Smooth muscle cell (in vitro differentiated cells): Measurements from ENCODE around the gene NAA15. TPM values are rescaled to one million over a fixed set of nuclear protein-coding genes. Genes with fewer than 3 reads are reported as not detected.
A peak's percentile ranks its signal among the peaks of the same experiment; 100 is the strongest.
"Not testable (repeated sequence)": the region's sequence is repeated elsewhere in the genome, so short reads cannot be mapped to it uniquely, and the experiment has no call there.

Source experiments
- DNase-seq: peaks from one replicate; lab custom pipeline; 2025; ENCODE audit not compliant: unreplicated experiment; lab: John Stamatoyannopoulos, UW
- H2AFZ ChIP-seq: fragments of 200-600 bp; sonication (generic); 2 replicates; pipeline ENCODE4 v1.6.0; 2016; ENCODE audit warnings: antibody characterized with exemption, low read depth, mild to moderate bottlenecking
- H3F3A ChIP-seq: fragments of 200-600 bp; sonication (generic); 2 replicates; pipeline ENCODE4 v1.6.0; 2017; ENCODE audit warnings: antibody characterized with exemption, low read depth
- H3K27ac ChIP-seq: fragments of 200-600 bp; sonication (generic); 2 replicates; pipeline ENCODE4 v1.5.1; 2016; ENCODE audit warnings: low read depth, mild to moderate bottlenecking
- H3K27me3 ChIP-seq: fragments of 200-600 bp; sonication (generic); 2 replicates; pipeline ENCODE4 v1.6.1; 2016; ENCODE audit warnings: low read depth, mild to moderate bottlenecking
- H3K36me3 ChIP-seq: fragments of 200-600 bp; sonication (generic); 2 replicates; pipeline ENCODE4 v1.5.1; 2016; ENCODE audit warnings: low read depth
- H3K4me1 ChIP-seq: fragments of 200-600 bp; sonication (generic); 2 replicates; pipeline ENCODE4 v1.5.1; 2016; ENCODE audit warnings: low read depth
- H3K4me2 ChIP-seq: fragments of 200-600 bp; sonication (generic); 2 replicates; pipeline ENCODE4 v1.6.0; 2016; ENCODE audit warnings: mild to moderate bottlenecking
- H3K4me3 ChIP-seq: fragments of 200-600 bp; sonication (generic); 2 replicates; pipeline ENCODE4 v1.5.1; 2016; ENCODE audit warnings: mild to moderate bottlenecking
- H3K79me2 ChIP-seq: fragments of 200-600 bp; sonication (generic); 2 replicates; pipeline ENCODE4 v1.6.0; 2016; ENCODE audit warnings: low read depth, mild to moderate bottlenecking
- H3K9ac ChIP-seq: fragments of 200-600 bp; sonication (generic); 2 replicates; pipeline ENCODE4 v1.6.0; 2016; ENCODE audit warnings: low read depth
- H3K9me3 ChIP-seq: fragments of 200-600 bp; sonication (generic); replicated peaks from 2 replicates; pipeline ENCODE4 v1.5.1; 2016; ENCODE audit warnings: low read depth
- H4K20me1 ChIP-seq: fragments of 200-600 bp; sonication (generic); 2 replicates; pipeline ENCODE4 v1.6.0; 2016; ENCODE audit warnings: low read depth
- CTCF ChIP-seq: fragments of 200-600 bp; sonication (generic); IDR thresholded peaks from 2 replicates; pipeline ENCODE4 v1.5.1; 2017; ENCODE audit warnings: borderline replicate concordance, mild to moderate bottlenecking, antibody characterized with exemption; ENCODE audit not compliant: insufficient read depth, poor library complexity, severe bottlenecking
- WGBS: methylation state at CpG from one replicate; pipeline ENCODE4 v1.1.7; 2016; ENCODE audit warnings: low lambda C conversion rate; 5-methylcytosine and 5-hydroxymethylcytosine counted together
- polyA plus RNA-seq: library from polyadenylated mRNA; unstranded; fragments of >200 nt; fragmentation: Nextera tagmentation; extraction: Ambion mirVana; gene quantifications from 2 replicates; pipeline ENCODE4 v1.2.1, GENCODE V29; 2016
- total RNA-seq: library from RNA; depleted of rRNA; stranded (reverse); fragments of >200 nt; gene quantifications from 2 replicates; pipeline ENCODE4 v1.2.3, GENCODE V29; 2014

Gene NAA15
- total and polyA plus RNA-seq, 2 experiments from 2014 or later, result 21.7 to 27.0 TPM

DNA sequence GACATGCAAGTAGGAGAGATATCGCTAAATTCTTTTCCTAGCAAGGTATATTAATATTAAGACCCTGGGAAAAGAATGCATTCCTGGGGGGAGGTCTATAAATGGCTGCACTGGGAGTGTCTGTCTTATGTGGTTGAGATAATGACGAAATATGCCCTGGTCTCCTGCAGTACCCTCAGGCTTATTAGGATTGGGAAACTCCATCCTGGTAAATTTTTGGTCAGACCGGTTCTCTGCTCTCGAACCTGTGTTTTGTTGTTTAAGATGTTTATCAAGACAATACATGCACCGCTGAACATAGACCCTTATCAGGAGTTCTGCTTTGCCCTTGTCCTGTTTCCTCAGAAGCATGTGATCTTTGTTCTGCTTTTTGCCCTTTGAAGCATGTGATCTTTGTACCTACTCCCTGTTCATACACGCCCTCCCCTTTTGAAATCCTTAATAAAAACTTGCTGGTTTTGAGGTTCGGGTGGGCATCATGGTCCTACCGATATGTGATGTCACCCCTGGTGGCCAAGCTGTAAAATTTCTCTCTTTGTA lies 113.4 kb downstream of the NAA15 start:
- not testable (repeated sequence) for H3K27ac ChIP-seq, H3K79me2 ChIP-seq, H3K4me1 ChIP-seq, H3K36me3 ChIP-seq, H3K9me3 ChIP-seq, H3K4me2 ChIP-seq, DNase-seq, H2AFZ ChIP-seq, H3K4me3 ChIP-seq, H4K20me1 ChIP-seq, H3K27me3 ChIP-seq, H3F3A ChIP-seq, H3K9ac ChIP-seq
- WGBS, result 83% methylated on average over 8 of the region's 8 CpGs
- peak; percentile 3 for TF ChIP-seq CTCF

- peaks cover 6% of the 10 kb centered on the region for H3K36me3 ChIP-seq
- WGBS, result 86% methylated on average over 2 of the region's 2 CpGs
These were observed 114.9 kb downstream of the NAA15 start for GRCh38 chr4:139416073-139416673.

DNA sequence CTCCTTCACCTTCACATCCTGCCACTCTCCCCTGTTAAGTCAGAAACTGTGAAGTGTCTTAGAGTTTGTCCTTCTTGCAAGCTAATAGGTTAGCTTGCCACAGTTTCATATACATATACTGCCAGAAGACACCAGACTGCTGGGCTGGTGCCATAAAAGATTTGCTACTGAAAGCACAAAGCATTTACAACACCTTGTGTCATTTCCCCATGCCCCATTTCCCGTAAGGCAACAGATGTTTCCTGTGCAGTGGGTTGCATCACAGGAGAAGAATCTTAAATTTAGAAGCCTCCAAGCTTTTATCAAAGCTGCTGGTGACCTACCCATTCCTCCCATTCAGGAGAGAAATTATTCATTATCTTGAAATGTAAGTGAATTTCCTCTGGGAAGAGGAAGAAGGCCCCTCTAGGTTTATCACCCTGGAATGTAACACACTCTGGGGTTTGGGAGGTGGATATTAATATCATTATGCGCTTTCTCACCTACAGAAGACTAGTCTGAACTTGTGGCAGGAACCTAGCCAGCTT lies 118.1 kb downstream of the NAA15 start:
- WGBS, result 69% methylated on average over 2 of the region's 2 CpGs
- Histone ChIP-seq H3K79me2 (no peaks in the 10 kb centered on the region), H3K27ac (peak overlapping the region; percentile 5), H3K36me3 (peaks cover 5% of the 10 kb centered on the region), H2AFZ (no peak overlapping the region), H3K4me2 (peak overlapping the region; percentile 6), H3K4me3 (no peak overlapping the region), H3K27me3 (no peaks in the 10 kb centered on the region), H3F3A (no peaks in the 10 kb centered on the region), H4K20me1 (no peaks in the 10 kb centered on the region), H3K4me1 (no peaks in the 10 kb centered on the region), H3K9me3 (no peaks in the 10 kb centered on the region), H3K9ac (no peak overlapping the region)
- DNase-seq, result no peak
- no peak for TF ChIP-seq CTCF

More at GRCh38 chr4:139416073-139416673, 114.9 kb downstream of the NAA15 start:
- Histone ChIP-seq H3K79me2 (no peaks in the 10 kb centered on the region), H3K4me2 (no peak overlapping the region), H3K9ac (no peak overlapping the region), H3F3A (no peaks in the 10 kb centered on the region), H3K4me3 (no peak overlapping the region), H3K27ac (no peak overlapping the region), H4K20me1 (no peaks in the 10 kb centered on the region), H3K27me3 (no peaks in the 10 kb centered on the region), H3K4me1 (no peaks in the 10 kb centered on the region), H3K9me3 (no peaks in the 10 kb centered on the region), H2AFZ (no peak overlapping the region)
- DNase-seq, result no peak
- peak; percentile 64 for TF ChIP-seq CTCF

DNA sequence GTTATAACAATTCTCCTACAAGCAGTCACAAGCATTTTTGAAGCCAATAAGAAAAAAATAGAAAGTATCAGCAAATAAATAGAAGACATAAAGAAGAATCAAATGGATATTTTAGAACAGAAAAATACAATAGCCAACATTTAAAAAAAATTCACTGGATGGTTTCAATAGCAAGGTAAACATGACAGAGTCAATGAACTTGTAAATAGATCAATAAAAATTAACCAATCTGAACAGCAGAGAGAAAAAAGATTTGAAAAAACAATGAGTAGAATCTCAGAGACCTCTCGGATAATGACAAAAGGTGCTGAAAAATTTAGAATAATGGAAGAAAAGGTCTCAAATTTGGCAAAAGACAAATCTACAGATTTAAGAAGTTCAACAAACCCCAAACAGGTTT lies 119.3 kb downstream of the NAA15 start:
- DNase-seq, result no peak
- Histone ChIP-seq H3K4me1 (no peaks in the 10 kb centered on the region), H3K9ac (no peak overlapping the region), H3K27ac (no peak overlapping the region), H3K79me2 (no peaks in the 10 kb centered on the region), H3K27me3 (no peaks in the 10 kb centered on the region), H3K4me3 (no peak overlapping the region), H4K20me1 (no peaks in the 10 kb centered on the region), H3F3A (no peaks in the 10 kb centered on the region), H2AFZ (no peak overlapping the region), H3K36me3 (peaks cover 5% of the 10 kb centered on the region), H3K4me2 (no peak overlapping the region), H3K9me3 (no peaks in the 10 kb centered on the region)
- WGBS, result 97% methylated on average over 1 of the region's 1 CpG
- no peak for TF ChIP-seq CTCF
